ENCODE data around the gene ABCB6.

DNA sequence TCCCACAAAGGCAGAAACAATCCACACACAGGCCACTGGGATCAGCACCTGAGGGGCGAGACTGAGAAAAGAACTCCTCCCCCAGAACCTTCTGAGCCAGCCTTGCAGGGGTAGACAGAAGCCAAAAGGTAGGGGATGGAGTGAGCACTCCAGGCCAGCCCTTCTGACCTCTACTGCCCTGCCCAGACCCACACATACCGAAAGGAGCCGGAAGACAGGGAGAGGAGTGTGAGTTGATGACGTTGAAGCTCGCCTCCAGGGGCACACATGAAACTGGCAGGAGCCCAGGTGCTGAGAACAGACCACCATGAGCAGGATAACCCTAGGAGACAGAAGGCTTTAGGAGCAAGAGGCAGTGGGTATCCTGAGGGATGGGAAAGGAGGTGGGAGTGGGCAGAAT is 50.8 kb downstream of the ABCB6 start:
- no peak for TF ChIP-seq POLR2A (IDR thresholded peaks at IDR 0.05)
- TF ChIP-seq, protein P1, sequence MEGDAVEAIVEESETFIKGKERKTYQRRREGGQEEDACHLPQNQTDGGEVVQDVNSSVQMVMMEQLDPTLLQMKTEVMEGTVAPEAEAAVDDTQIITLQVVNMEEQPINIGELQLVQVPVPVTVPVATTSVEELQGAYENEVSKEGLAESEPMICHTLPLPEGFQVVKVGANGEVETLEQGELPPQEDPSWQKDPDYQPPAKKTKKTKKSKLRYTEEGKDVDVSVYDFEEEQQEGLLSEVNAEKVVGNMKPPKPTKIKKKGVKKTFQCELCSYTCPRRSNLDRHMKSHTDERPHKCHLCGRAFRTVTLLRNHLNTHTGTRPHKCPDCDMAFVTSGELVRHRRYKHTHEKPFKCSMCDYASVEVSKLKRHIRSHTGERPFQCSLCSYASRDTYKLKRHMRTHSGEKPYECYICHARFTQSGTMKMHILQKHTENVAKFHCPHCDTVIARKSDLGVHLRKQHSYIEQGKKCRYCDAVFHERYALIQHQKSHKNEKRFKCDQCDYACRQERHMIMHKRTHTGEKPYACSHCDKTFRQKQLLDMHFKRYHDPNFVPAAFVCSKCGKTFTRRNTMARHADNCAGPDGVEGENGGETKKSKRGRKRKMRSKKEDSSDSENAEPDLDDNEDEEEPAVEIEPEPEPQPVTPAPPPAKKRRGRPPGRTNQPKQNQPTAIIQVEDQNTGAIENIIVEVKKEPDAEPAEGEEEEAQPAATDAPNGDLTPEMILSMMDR (IDR thresholded peaks at IDR 0.05), result no peak
